Psoas muscle (tissue), 8 donors: Measurements from ENCODE around the gene ASTL. TPM values are rescaled to one million over a fixed set of nuclear protein-coding genes. Genes with fewer than 3 reads are reported as not detected.

Experiments
- ATAC-seq, 4 donors: fragments of 200-7000 bp; cut with Tn5 transposase; one replicate each; pipeline ENCODE4 v1.9.1; 2020; ENCODE audit warnings: moderate library complexity in 3 of 4, mild to moderate bottlenecking in 2 of 4
- DNase-seq, 2 donors: peaks; one replicate each; pipeline ENCODE4 v3.0.0-alpha.2; 2020
- H3K27ac ChIP-seq: fragments of 200-600 bp; one replicate; pipeline ENCODE4 v1.8.0; 2022
- H3K27me3 ChIP-seq, 3 donors: fragments of 200-600 bp in 1 of 3; one replicate each; pipeline versions ENCODE4 v1.6.1 to v1.8.0; 2013 to 2022; ENCODE audit warnings: low read length in 2 of 3, mild to moderate bottlenecking in 2 of 3, moderate library complexity in 1 of 3; ENCODE audit not compliant: insufficient read depth in 3 of 3
- H3K36me3 ChIP-seq, 2 donors: fragments of 200-600 bp in 1 of 2; one replicate each; pipeline versions ENCODE4 v1.6.1 to v1.8.0; 2013 to 2022; ENCODE audit warnings: low read depth in 1 of 2, mild to moderate bottlenecking in 1 of 2, moderate library complexity in 1 of 2; ENCODE audit not compliant: insufficient read depth in 1 of 2
- H3K4me1 ChIP-seq: fragments of 200-600 bp; one replicate; pipeline ENCODE4 v1.8.0; 2022
- H3K4me3 ChIP-seq: fragments of 200-600 bp; one replicate; pipeline ENCODE4 v1.8.0; 2022; ENCODE audit warnings: mild to moderate bottlenecking
- H3K9me3 ChIP-seq: fragments of 200-600 bp; one replicate; pipeline ENCODE4 v1.8.0; 2022
- CTCF ChIP-seq: fragments of 200-600 bp; IDR thresholded peaks from one replicate; pipeline ENCODE4 v1.8.0; 2022; ENCODE audit warnings: antibody characterized with exemption
- WGBS, 3 donors: extraction: QIAGEN DNeasy Blood & Tissue Kit; methylation state at CpG; one replicate each; pipeline versions ENCODE4 v1.1.6 to v1.1.7; 2013; 5-methylcytosine and 5-hydroxymethylcytosine counted together
- intact Hi-C, 2 donors: fragments of 100-400 bp; cut with DNase I; formaldehyde crosslinking; loops; one replicate each; pipeline versions ENCODE4 v1.11.0 to v1.14.2; 2022
- polyA plus RNA-seq, 3 donors: library from polyadenylated mRNA; stranded (reverse); fragments of 200-250 nt; gene quantifications; one replicate each; pipeline ENCODE4 v1.2.3, GENCODE V29; 2013
- total RNA-seq, 4 donors: library from RNA; stranded (reverse); fragmentation: NEBNext Ultra II Directional in 2 of 4; extraction: Animal tissue kit (Norgen Biotek cat#: 25700) in 2 of 4; gene quantifications; one replicate each; pipeline versions ENCODE4 v1.2.1 to v1.2.4, GENCODE V29; 2021 to 2023
- donor health status: healthy with polysubstance abuse.
- donor health status: DM: no; HTN: no; CAD: no; lungs with moderate emphysema.
- donor health status: Bipolar disorder and iron deficiency.
- donor health status: healthy.
- donor health status: DM: yes; HTN: yes; CAD: no.
- donor health status: DM: no; HTN: no; CAD: no.
- donor health status: DM: no; HTN: no; CAD: no.
- donor health status: DM: yes; HTN: yes; CAD: no.

ASTL gene
- total and polyA plus RNA-seq, 7 donors, result 0.03 TPM; not detected in 6

- WGBS, 3 donors, result 93% methylated on average over 13 of the region's 13 CpGs
- H3K4me1 ChIP-seq, result peaks cover 11% of the 10 kb centered on the region
These were observed 2.8 kb upstream of the ASTL start for GRCh38 chr2:96140941-96141623.

GRCh38 chr2:96139181-96139758 is 968 bp upstream of the ASTL start:
- no peak overlapping the region for H3K27ac ChIP-seq
- ATAC-seq (no peak), DNase-seq (no peak)
- intact Hi-C loops, result loop anchor here (2.0 to 5.0 kb wide), 2 partner anchors 33 to 370 kb away; no protein-coding TSS in a partner anchor
- 84 to 87% (median 84%) methylated on average over 7 of the region's 7 CpGs for WGBS, 3 donors
- H3K9me3 ChIP-seq, result no peaks in the 10 kb centered on the region
- H3K4me3 ChIP-seq, result no peak overlapping the region
- peaks cover 0 to 4% of the 10 kb centered on the region in 2 donors for H3K36me3 ChIP-seq
- no peaks in the 10 kb centered on the region for H3K27me3 ChIP-seq
- TF ChIP-seq CTCF, result no peak
- peaks cover 6% of the 10 kb centered on the region for H3K4me1 ChIP-seq

More at GRCh38 chr2:96140941-96141623, 2.8 kb upstream of the ASTL start:
- ATAC-seq (no peak), DNase-seq (peak in 1 of 2 donors; percentile 37)
- intact Hi-C loops, result loop anchor here (5.0 to 10.0 kb wide), 2 partner anchors 124 to 126 kb away; partner anchors contain the start of genes CIAO1 (in 2 of the 2) and TMEM127 (in 2 of the 2)
- H3K9me3 ChIP-seq, result no peaks in the 10 kb centered on the region
- peaks cover 0 to 4% of the 10 kb centered on the region in 2 donors for H3K36me3 ChIP-seq
- H3K27me3 ChIP-seq, result no peaks in the 10 kb centered on the region
- no peak overlapping the region for H3K27ac ChIP-seq
- no peak overlapping the region for H3K4me3 ChIP-seq
- no peak for TF ChIP-seq CTCF

GRCh38 chr2:96137321-96138178 is 752 bp downstream of the ASTL start:
- no peaks in the 10 kb centered on the region for H3K27me3 ChIP-seq
- H3K36me3 ChIP-seq, result no peaks in the 10 kb centered on the region
- WGBS, 3 donors, result 80 to 82% (median 81%) methylated on average over 15 of the region's 15 CpGs
- no peaks in the 10 kb centered on the region for H3K4me1 ChIP-seq
- H3K9me3 ChIP-seq, result no peaks in the 10 kb centered on the region
- intact Hi-C loops, result loop anchor here (2.0 to 5.0 kb wide), 2 partner anchors 35 to 371 kb away; no protein-coding TSS in a partner anchor
- H3K4me3 ChIP-seq, result no peak overlapping the region
- no peak overlapping the region for H3K27ac ChIP-seq
- DNase-seq, result peak in 1 of 2 donors; percentile 39
- ATAC-seq, result peak in 1 of 4 donors; percentile 17
- no peak for TF ChIP-seq CTCF

- Histone ChIP-seq H3K4me3 (no peak overlapping the region), H3K36me3 (no peaks in the 10 kb centered on the region), H3K27ac (no peak overlapping the region), H3K27me3 (no peaks in the 10 kb centered on the region), H3K4me1 (no peaks in the 10 kb centered on the region), H3K9me3 (no peaks in the 10 kb centered on the region)
- WGBS, 3 donors, result 62 to 70% (median 67%) methylated on average over 8 of the region's 8 CpGs
- ATAC-seq (no peak), DNase-seq (peak in 1 of 2 donors; percentile 42)
- no peak for TF ChIP-seq CTCF
- intact Hi-C loops, result loop anchor here (5.0 kb wide), 1 partner anchor 36 kb away; no protein-coding TSS in a partner anchor
These were observed 2.1 kb downstream of the ASTL start for GRCh38 chr2:96136129-96136720.
